SK-N-MC (cell line): ENCODE results near the gene MYL6.

Experiments
- DNase-seq: peaks from one replicate; pipeline ENCODE4 v3.0.0-alpha.2; 2011; ENCODE audit warnings: low read depth, low spot score
- H3K27ac ChIP-seq: fragments of 200-600 bp; sonication (generic); 2 replicates; pipeline ENCODE4 v1.5.1; 2016; ENCODE audit warnings: mixed run types
- H3K36me3 ChIP-seq: fragments of 200-600 bp; sonication (generic); 2 replicates; pipeline ENCODE4 v1.6.1; 2017; ENCODE audit warnings: antibody characterized with exemption, low read length, mixed read lengths; ENCODE audit not compliant: insufficient read depth
- H3K4me3 ChIP-seq: fragments of 200-600 bp; sonication (generic); 2 replicates; pipeline ENCODE4 v1.5.1; 2016
- H3K9ac ChIP-seq: fragments of 200-600 bp; sonication (generic); 2 replicates; pipeline ENCODE4 v1.8.0; 2017; ENCODE audit warnings: mixed run types, mixed read lengths; ENCODE audit not compliant: insufficient read length
- H3K9me3 ChIP-seq: fragments of 200-600 bp; sonication (generic); 2 replicates; pipeline ENCODE4 v1.6.1; 2017; ENCODE audit warnings: low read depth, mild to moderate bottlenecking, antibody characterized with exemption, low read length, moderate library complexity, mixed read lengths
- EZH2 ChIP-seq: fragments of 200-600 bp; sonication (generic); IDR thresholded peaks from one replicate; pipeline ENCODE4 v1.6.1; 2017; ENCODE audit warnings: antibody characterized with exemption
- FOXP2 ChIP-seq: optimal IDR thresholded peaks from 2 replicates; pipeline ENCODE3; 2011; ENCODE audit warnings: mild to moderate bottlenecking, moderate library complexity; ENCODE audit not compliant: insufficient read depth; ENCODE audit errors: extremely low read length, control extremely low read depth
- POLR2AphosphoS5 ChIP-seq: IDR thresholded peaks from 2 replicates; pipeline ENCODE4 v1.6.1; 2012; ENCODE audit warnings: mild to moderate bottlenecking, low read depth, low read length, borderline replicate concordance

Gene MYL6

DNA sequence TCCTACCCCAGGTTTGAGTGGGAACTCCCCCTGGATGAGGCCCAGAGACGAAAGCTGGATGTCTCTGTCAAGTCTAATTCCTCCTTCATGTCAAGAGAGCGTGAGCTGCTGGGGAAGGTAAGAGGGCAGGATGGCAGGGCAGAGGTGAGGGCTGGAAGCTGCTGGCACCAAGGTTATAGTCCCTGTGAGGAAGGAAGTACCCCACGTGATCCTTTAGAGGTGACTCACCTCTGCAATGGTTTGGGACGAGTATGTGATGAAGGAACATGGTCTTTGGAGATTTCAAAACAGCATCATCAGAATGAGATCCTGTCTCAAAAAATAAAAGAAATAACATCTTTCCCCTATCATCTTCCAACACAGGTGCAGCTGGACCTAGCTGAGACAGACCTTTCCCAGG is 14.9 kb upstream of the MYL6 start:
- Histone ChIP-seq H3K36me3 (peaks cover 60% of the 10 kb centered on the region), H3K27ac (no peak overlapping the region), H3K9ac (no peak overlapping the region), H3K9me3 (no peaks in the 10 kb centered on the region), H3K4me3 (no peak overlapping the region)
- TF ChIP-seq POLR2AphosphoS5 = no peak
- TF ChIP-seq EZH2 = no peak
- no peak for TF ChIP-seq FOXP2
- DNase-seq = no peak

- H3K36me3 ChIP-seq = peaks cover 53% of the 10 kb centered on the region
- no peak for DNase-seq
- no peak overlapping the region for H3K4me3 ChIP-seq
- no peak overlapping the region for H3K9ac ChIP-seq
- TF ChIP-seq EZH2 = no peak
- TF ChIP-seq FOXP2 = no peak
- no peak for TF ChIP-seq POLR2AphosphoS5
- H3K27ac ChIP-seq = no peak overlapping the region
- no peaks in the 10 kb centered on the region for H3K9me3 ChIP-seq
Observed at GRCh38 chr12:56143870-56144269, 14.3 kb upstream of the MYL6 start.

DNA sequence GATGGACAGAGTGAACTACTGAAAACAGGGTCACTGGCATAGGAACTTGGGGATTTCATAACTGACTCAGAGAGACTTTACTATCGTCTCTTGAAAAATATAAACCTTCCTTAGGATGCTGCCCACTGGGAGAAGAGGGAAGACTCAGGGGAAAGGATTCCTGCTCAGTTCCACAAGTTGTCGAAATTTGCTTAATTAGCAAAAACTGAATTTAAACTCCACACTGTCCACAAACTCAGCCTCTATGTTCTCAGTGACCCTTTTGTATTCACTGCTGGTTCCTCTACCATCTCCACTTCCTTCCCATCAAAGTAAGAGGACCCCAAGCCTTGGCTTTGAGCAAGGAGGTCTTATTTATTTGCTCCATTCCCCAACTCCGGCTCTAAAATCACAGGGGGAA is 12.9 kb upstream of the MYL6 start:
- Histone ChIP-seq H3K4me3 (no peak overlapping the region), H3K9me3 (no peaks in the 10 kb centered on the region), H3K27ac (no peak overlapping the region), H3K9ac (no peak overlapping the region), H3K36me3 (peaks cover 42% of the 10 kb centered on the region; the same call in 1 of the 2 replicates)
- TF ChIP-seq FOXP2 (no peak), POLR2AphosphoS5 (no peak), EZH2 (no peak)
- DNase-seq = no peak

DNA sequence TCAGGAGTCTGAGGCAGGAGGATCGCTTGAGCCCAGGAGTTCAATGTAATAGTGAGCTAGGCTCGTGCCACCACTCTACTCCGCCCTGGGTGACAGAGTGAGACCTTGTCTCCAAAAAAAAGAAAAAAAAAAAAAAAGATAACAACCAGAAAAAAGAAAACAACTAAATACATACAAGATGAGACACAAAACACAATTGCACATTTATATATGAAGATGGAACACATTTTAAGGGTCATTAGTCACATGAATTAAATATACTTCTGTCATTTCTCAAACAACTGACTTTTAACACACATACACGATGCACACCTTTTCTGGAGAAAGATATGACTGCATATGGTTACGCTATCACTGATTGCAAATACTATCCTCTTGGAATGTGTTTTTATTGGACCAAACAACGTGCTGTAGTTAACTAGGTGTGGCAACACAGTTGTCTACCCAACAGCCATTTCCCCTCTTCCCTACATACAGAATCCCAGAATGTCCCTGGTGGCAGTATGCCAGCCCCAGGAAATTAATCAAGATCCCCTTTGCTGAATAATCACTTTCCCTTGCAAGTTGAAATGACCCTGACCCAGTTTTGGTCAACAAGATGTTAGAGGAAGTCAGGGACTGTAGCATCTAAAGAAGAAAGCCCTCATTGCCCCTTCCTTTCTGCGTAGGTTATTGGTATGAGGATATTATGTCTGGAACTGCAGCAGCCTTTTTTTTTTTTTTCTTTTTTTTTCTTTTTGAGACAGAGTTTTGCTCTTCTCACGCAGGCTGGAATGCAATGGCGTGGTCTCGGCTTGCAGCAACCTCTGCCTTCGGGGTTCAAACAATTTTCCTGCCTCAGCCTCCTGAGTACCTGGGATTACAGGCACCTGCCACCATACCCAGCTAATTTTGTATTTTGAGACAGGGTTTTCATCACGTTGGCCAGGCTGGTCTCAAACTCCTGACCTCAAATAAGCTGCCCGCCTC is 11.4 kb upstream of the MYL6 start:
- Histone ChIP-seq H3K9me3 (no peaks in the 10 kb centered on the region), H3K4me3 (no peak overlapping the region), H3K27ac (peak overlapping the region; percentile 42; the same call in 1 of the 2 replicates), H3K9ac (no peak overlapping the region), H3K36me3 (peaks cover 33% of the 10 kb centered on the region; the same call in 1 of the 2 replicates)
- DNase-seq = no peak
- TF ChIP-seq POLR2AphosphoS5 (peak; percentile 22; the same call in 1 of the 2 replicates), FOXP2 (no peak)

DNA sequence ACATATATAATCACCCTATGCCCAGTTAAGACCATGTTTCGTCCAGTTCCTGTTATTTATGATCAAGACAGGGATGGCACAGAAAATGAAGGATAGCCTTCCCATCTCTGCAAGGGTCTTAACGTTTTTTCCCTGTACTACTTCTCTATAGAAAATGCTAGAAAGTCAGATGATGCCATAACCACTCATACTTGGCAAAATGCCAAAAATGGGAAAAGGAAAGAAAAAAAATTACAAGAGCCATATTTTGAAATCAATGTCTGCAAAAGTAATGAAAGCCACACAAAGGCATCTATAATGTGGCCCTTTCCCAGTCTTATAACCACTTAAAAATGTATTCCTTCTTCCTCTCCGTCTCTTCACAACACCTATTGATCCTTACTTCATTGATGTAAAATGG is 7.6 kb upstream of the MYL6 start:
- H3K27ac ChIP-seq = peak overlapping the region; percentile 84

DNA sequence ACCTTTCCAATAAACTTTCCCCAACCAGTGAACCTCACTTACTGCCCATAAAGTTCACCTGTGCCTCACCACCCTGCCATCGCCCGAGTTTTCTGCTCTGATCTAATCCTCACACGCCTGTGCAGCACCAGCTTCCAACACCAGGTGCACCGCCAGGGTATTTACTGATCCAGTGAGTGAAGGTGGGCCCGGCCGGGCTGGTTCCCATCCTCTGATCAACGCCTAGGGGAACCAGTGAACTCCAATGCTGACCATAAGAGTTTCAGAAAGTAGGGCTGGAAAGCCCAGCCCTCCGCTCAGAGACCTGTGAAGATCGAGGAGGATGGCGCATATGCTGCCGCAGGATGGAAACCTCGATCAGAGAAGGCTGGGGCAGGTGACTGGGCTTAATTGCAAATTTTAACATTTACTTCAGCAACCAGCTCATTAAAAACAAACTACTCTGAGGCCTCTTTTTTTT is 6.5 kb upstream of the MYL6 start:
- H3K36me3 ChIP-seq = peaks cover 8% of the 10 kb centered on the region
- no peak for TF ChIP-seq FOXP2
- TF ChIP-seq POLR2AphosphoS5 = no peak
- no peak for TF ChIP-seq EZH2
- peak overlapping the region; percentile 81 for H3K4me3 ChIP-seq
- H3K9me3 ChIP-seq = no peaks in the 10 kb centered on the region
- DNase-seq = no peak
- peak overlapping the region; percentile 84 for H3K9ac ChIP-seq
- peak overlapping the region; percentile 82 for H3K27ac ChIP-seq

More for the DNA sequence above, 7.6 kb upstream of the MYL6 start:
- H3K36me3 ChIP-seq = peaks cover 4% of the 10 kb centered on the region
- no peaks in the 10 kb centered on the region for H3K9me3 ChIP-seq
- H3K9ac ChIP-seq = peak overlapping the region; percentile 13
- no peak overlapping the region for H3K4me3 ChIP-seq
- TF ChIP-seq FOXP2 (no peak), EZH2 (no peak), POLR2AphosphoS5 (no peak)
- peak; percentile 66 for DNase-seq

DNA sequence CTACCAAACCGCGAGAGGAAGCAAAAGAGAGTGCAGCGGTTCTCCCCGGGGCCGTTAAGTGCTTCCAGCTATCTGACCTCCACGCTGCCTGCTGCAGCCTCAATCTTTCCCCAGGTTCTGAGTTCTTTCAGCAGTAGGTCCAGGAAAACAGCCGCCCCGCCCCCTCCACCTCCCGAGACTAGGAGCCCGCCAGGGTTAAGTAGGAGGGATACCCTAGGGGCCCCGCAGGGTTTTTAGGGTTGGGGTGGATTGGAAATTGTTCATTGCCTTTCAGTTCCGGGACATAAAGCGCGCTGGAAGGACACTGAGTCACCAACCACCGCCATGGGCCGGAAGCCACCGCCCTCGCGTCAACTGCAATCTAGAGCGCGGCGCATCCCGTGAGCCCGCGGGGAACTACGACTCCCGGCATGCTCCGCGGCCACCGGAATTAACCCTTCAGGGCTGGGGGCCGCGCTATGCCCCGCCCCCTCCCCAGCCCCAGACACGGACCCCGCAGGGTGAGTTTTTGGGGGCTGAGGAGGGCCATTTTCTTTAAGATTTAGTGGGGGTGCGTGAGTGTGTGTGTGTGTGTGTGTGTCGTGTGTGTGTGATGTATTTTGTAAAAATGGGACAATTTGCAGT is 5.9 kb upstream of the MYL6 start, which contains the start of gene MYL6B:
MYL6B (plus strand) TSS at position 456 of the 624 bp plus-strand sequence. CDS start 1,332 bp downstream, outside the sequence.
- H3K9ac ChIP-seq = peak within 1 kb of the TSS; percentile 84
- TF ChIP-seq FOXP2 = no peak
- peak; percentile 84 for TF ChIP-seq POLR2AphosphoS5
- no peak for TF ChIP-seq EZH2
- H3K27ac ChIP-seq = peak within 1 kb of the TSS; percentile 82
- peak; percentile 35 for DNase-seq
- peak within 1 kb of the TSS; percentile 81 for H3K4me3 ChIP-seq
- H3K36me3 ChIP-seq = peaks cover 8% of the 10 kb centered on the region
- H3K9me3 ChIP-seq = no peaks in the 10 kb centered on the region

- H3K36me3 ChIP-seq = peaks cover 8% of the 10 kb centered on the region
- no peak for DNase-seq
- TF ChIP-seq EZH2 (no peak), POLR2AphosphoS5 (no peak), FOXP2 (no peak)
Observed at GRCh38 chr12:56152756-56153677, 5.1 kb upstream of the MYL6 start.

More at GRCh38 chr12:56152756-56153677, 5.1 kb upstream of the MYL6 start:
- H3K9me3 ChIP-seq = no peaks in the 10 kb centered on the region
- peak overlapping the region; percentile 84 for H3K9ac ChIP-seq
- H3K27ac ChIP-seq = peak overlapping the region; percentile 82
- H3K4me3 ChIP-seq = peak overlapping the region; percentile 81
